GOT3 (cell line): Measurements from ENCODE around the gene USP9Y.

ENCODE experiments used
- DNase-seq: peaks from one replicate; lab custom pipeline; 2025; ENCODE audit warnings: mixed read lengths; lab: John Stamatoyannopoulos, UW

The USP9Y gene

GRCh38 chrY:12765976-12766375 lies 64.9 kb downstream of the USP9Y start:
- DNase-seq = no peak

GRCh38 chrY:12784521-12784920 lies 83.5 kb downstream of the USP9Y start:
- no peak for DNase-seq

- DNase-seq = no peak
These were observed 93.0 kb downstream of the USP9Y start for GRCh38 chrY:12793999-12794398.

GRCh38 chrY:12808046-12808445 lies 107.0 kb downstream of the USP9Y start:
- no peak for DNase-seq

- DNase-seq = no peak
These were observed 108.0 kb downstream of the USP9Y start for GRCh38 chrY:12809034-12809433.

- DNase-seq = no peak
These were observed 122.4 kb downstream of the USP9Y start for GRCh38 chrY:12823408-12823807.

- no peak for DNase-seq
These were observed 125.8 kb downstream of the USP9Y start for GRCh38 chrY:12826791-12827190.

GRCh38 chrY:12833284-12833683 lies 132.3 kb downstream of the USP9Y start:
- DNase-seq = no peak

- DNase-seq = no peak
These were observed 136.5 kb downstream of the USP9Y start for GRCh38 chrY:12837550-12837949.

GRCh38 chrY:12841368-12841767 lies 140.3 kb downstream of the USP9Y start:
- DNase-seq = no peak

- no peak for DNase-seq
These were observed 145.8 kb downstream of the USP9Y start for GRCh38 chrY:12846793-12847192.

GRCh38 chrY:12855791-12856275 lies 154.8 kb downstream of the USP9Y start:
- DNase-seq = no peak

GRCh38 chrY:12867960-12868359 lies 166.9 kb downstream of the USP9Y start:
- DNase-seq = no peak

GRCh38 chrY:12896973-12897372 lies 195.9 kb downstream of the USP9Y start:
- no peak for DNase-seq

GRCh38 chrY:12898604-12899003 lies 197.6 kb downstream of the USP9Y start:
- no peak for DNase-seq

GRCh38 chrY:12904618-12905516 lies 203.8 kb downstream of the USP9Y start, which contains the start of gene DDX3Y:
DDX3Y (plus strand) TSS chrY:12904868; CDS start chrY:12904937, 69 bp downstream.
- no peak for DNase-seq

- no peak for DNase-seq
These were observed 204.5 kb downstream of the USP9Y start for GRCh38 chrY:12905517-12905872.

- DNase-seq = no peak
These were observed 204.9 kb downstream of the USP9Y start for GRCh38 chrY:12905895-12906294.
